GM12878 (cell line): ENCODE measurements around the gene PRKAG2. TPM values are rescaled to one million over a fixed set of nuclear protein-coding genes. Genes with fewer than 3 reads are reported as not detected.

ENCODE experiments used
- ATAC-seq: fragments of 200-7000 bp; cut with Tn5 transposase; 3 replicates; pipeline ENCODE4 v1.9.1; 2020; ENCODE audit warnings: mild to moderate bottlenecking, moderate library complexity
- BruUV-seq: library from RNA; stranded (reverse); fragments of 400-500 nt; replicated peaks from 2 replicates; lab custom pipeline; 2021; lab: Mats Ljungman, UMichigan
- CTCF ChIA-PET: fragments of 300-600 bp; sonication (Branson Sonifier 250); formaldehyde crosslinking; extraction: SDS; loops from one replicate; lab custom pipeline; 2021; ENCODE audit warnings: inconsistent platforms; lab: Yijun Ruan, JAX
- POLR2A ChIA-PET: fragments of 350-600 bp; formaldehyde crosslinking; extraction: SDS; loops from one replicate; lab custom pipeline; 2021; ENCODE audit warnings: inconsistent platforms; lab: Charles Lee
- RAD21 ChIA-PET: fragments of 300-600 bp; sonication (Branson Sonifier 250); formaldehyde crosslinking; loops from one replicate; lab custom pipeline; 2023; ENCODE audit warnings: antibody characterized with exemption; ENCODE audit not compliant: unreplicated experiment; lab: Charles Lee
- SMC1A ChIA-PET: fragments of 300-600 bp; sonication (Branson Sonifier 250); formaldehyde crosslinking; loops from one replicate; lab custom pipeline; 2023; ENCODE audit not compliant: unreplicated experiment, uncharacterized antibody; lab: Charles Lee
- DNase-seq: peaks from one replicate; pipeline ENCODE4 v3.0.0-alpha.2; 2011; ENCODE audit warnings: low read depth, low spot score
- FAIRE-seq: peaks from 3 replicates; lab custom pipeline; 2011; peaks lifted over from hg19 to GRCh38; lab: Jason Lieb, UNC
- H2AFZ ChIP-seq: 2 replicates; pipeline ENCODE4 v1.6.0; 2011; ENCODE audit warnings: low read depth, low read length, control low read depth; ENCODE audit not compliant: control insufficient read depth
- H3K27ac ChIP-seq: 2 replicates; pipeline ENCODE4 v1.5.1; 2011; ENCODE audit warnings: control low read depth; ENCODE audit not compliant: control insufficient read depth, insufficient read depth
- H3K27me3 ChIP-seq, 2 experiments: replicated peaks in 1 of 2; 2 replicates each; pipeline versions ENCODE4 v1.6.0 to v1.6.1; 2011; ENCODE audit warnings: low read length in 1 of 2; ENCODE audit not compliant: control insufficient read depth in 2 of 2, insufficient read depth in 2 of 2
- H3K36me3 ChIP-seq, 2 experiments: 2 replicates each; pipeline ENCODE4 v1.5.1; 2011; ENCODE audit warnings: low read length in 1 of 2; ENCODE audit not compliant: control insufficient read depth in 2 of 2, insufficient read depth in 2 of 2
- H3K4me1 ChIP-seq: 2 replicates; pipeline ENCODE4 v1.6.1; 2011; ENCODE audit warnings: mild to moderate bottlenecking, low read length, moderate library complexity, mixed read lengths; ENCODE audit not compliant: control insufficient read depth, insufficient read depth
- H3K4me2 ChIP-seq: 2 replicates; pipeline ENCODE4 v1.6.0; 2011; ENCODE audit warnings: control low read depth; ENCODE audit not compliant: control insufficient read depth, insufficient read depth
- H3K4me3 ChIP-seq: fragments of 200-600 bp; sonication (generic); 2 replicates; pipeline ENCODE4 v1.5.1; 2016
- H3K79me2 ChIP-seq: 2 replicates; pipeline ENCODE4 v1.6.0; 2011; ENCODE audit warnings: low read length; ENCODE audit not compliant: control insufficient read depth, insufficient read depth
- H3K9ac ChIP-seq: 2 replicates; pipeline ENCODE4 v1.8.0; 2011; ENCODE audit warnings: low read length, control low read depth, mixed read lengths; ENCODE audit not compliant: control insufficient read depth, insufficient read depth
- H3K9me3 ChIP-seq: replicated peaks from 3 replicates; pipeline ENCODE4 v1.5.1; 2011; ENCODE audit warnings: mild to moderate bottlenecking, low read length; ENCODE audit not compliant: control insufficient read depth, insufficient read depth
- H4K20me1 ChIP-seq: 2 replicates; pipeline ENCODE4 v1.6.0; 2011; ENCODE audit not compliant: control insufficient read depth, insufficient read depth
- CREB1 ChIP-seq: IDR thresholded peaks from 2 replicates; pipeline ENCODE4 v1.6.1; 2012; ENCODE audit warnings: low read depth, mild to moderate bottlenecking, inconsistent platforms
- E2F4 ChIP-seq: IDR thresholded peaks from 2 replicates; pipeline ENCODE4 v1.6.1; 2012; ENCODE audit warnings: low read depth, low read length, improper control_type of control experiment
- SP1 ChIP-seq: IDR thresholded peaks from one replicate; pipeline ENCODE4 v1.6.1; 2011; ENCODE audit warnings: low read depth, low read length
- SUZ12 ChIP-seq: fragments of 200-600 bp; sonication (generic); IDR thresholded peaks from one replicate; pipeline ENCODE4 v1.6.1; 2018; ENCODE audit warnings: antibody characterized with exemption, mild to moderate bottlenecking; ENCODE audit not compliant: unreplicated experiment
- YBX1 ChIP-seq: fragments of 450-650 bp; IDR thresholded peaks from 2 replicates; pipeline ENCODE4 v1.6.1; 2016; ENCODE audit warnings: antibody characterized with exemption
- ZNF207 ChIP-seq: fragments of 450-650 bp; IDR thresholded peaks from 2 replicates; pipeline ENCODE4 v1.6.1; 2014; ENCODE audit warnings: antibody characterized with exemption, mild to moderate bottlenecking, borderline replicate concordance
- WGBS: methylation state at CpG from one replicate; pipeline ENCODE4 v1.1.6; 2016; ENCODE audit warnings: low lambda C conversion rate; ENCODE audit not compliant: insufficient replicate concordance, insufficient coverage; ENCODE audit errors: missing lambda C conversion rate; 5-methylcytosine and 5-hydroxymethylcytosine counted together
- in situ Hi-C: fragments of 300-500 bp; cut with MboI; formaldehyde crosslinking; loops from 9 replicates; pipeline ENCODE4 v1.14.3; 2018; ENCODE audit warnings: mixed read lengths
- intact Hi-C: fragments of 100-400 bp; cut with micrococcal nuclease; formaldehyde crosslinking; loops from one replicate; pipeline ENCODE4 v1.14.2; 2022; ENCODE audit not compliant: unreplicated experiment
- polyA plus RNA-seq, 11 experiments: library from polyadenylated mRNA; depleted of rRNA in 4 of 11; unstranded in 6 of 11; stranded (reverse) in 5 of 11; fragments of >200 nt; fragmentation: Nextera tagmentation in 4 of 11; fragmentation: Illumina TruSeq in 1 of 11; extraction: Ambion mirVana in 4 of 11; extraction: Trizol in 1 of 11; gene quantifications; 1 replicate in 1 of 11; 2 replicates in 10 of 11; pipeline versions ENCODE4 v1.2.1 to v1.2.3, GENCODE V29; 2011 to 2016; ENCODE audit warnings: inconsistent platforms in 2 of 11, missing spikeins in 2 of 11, low read depth in 1 of 11
- total RNA-seq, 4 experiments: library from RNA; depleted of rRNA in 3 of 4; stranded (reverse); fragments of >200 nt in 3 of 4; fragmentation: Illumina TruSeq in 1 of 4; extraction: Trizol in 1 of 4; gene quantifications; 2 replicates each; pipeline versions ENCODE4 v1.2.1 to v1.2.3, GENCODE V29; 2013 to 2021
- TF ChIP-seq, protein P1 (sequence below): IDR thresholded peaks from 2 replicates; pipeline ENCODE4 v1.6.1; 2012; ENCODE audit warnings: mild to moderate bottlenecking, low read depth, low read length

The PRKAG2 gene
- total and polyA plus RNA-seq, 10 of the 15 experiments (the other 5 are each of a cell fraction or from before 2014, with no cell fraction given), result 3.4 to 8.9 (median 6.8) TPM

- Histone ChIP-seq H3K9ac (no peak overlapping the region), H3K4me2 (no peak overlapping the region), H3K9me3 (no peaks in the 10 kb centered on the region), H3K4me3 (no peak overlapping the region), H4K20me1 (no peaks in the 10 kb centered on the region)
- RAD21 ChIA-PET, result no interaction called here
- in situ Hi-C loops, result no loop called here
- intact Hi-C loops, result no loop called here
- BruUV-seq, result no TSS peak
- TF ChIP-seq SP1, result no peak
- TF ChIP-seq, protein P1, sequence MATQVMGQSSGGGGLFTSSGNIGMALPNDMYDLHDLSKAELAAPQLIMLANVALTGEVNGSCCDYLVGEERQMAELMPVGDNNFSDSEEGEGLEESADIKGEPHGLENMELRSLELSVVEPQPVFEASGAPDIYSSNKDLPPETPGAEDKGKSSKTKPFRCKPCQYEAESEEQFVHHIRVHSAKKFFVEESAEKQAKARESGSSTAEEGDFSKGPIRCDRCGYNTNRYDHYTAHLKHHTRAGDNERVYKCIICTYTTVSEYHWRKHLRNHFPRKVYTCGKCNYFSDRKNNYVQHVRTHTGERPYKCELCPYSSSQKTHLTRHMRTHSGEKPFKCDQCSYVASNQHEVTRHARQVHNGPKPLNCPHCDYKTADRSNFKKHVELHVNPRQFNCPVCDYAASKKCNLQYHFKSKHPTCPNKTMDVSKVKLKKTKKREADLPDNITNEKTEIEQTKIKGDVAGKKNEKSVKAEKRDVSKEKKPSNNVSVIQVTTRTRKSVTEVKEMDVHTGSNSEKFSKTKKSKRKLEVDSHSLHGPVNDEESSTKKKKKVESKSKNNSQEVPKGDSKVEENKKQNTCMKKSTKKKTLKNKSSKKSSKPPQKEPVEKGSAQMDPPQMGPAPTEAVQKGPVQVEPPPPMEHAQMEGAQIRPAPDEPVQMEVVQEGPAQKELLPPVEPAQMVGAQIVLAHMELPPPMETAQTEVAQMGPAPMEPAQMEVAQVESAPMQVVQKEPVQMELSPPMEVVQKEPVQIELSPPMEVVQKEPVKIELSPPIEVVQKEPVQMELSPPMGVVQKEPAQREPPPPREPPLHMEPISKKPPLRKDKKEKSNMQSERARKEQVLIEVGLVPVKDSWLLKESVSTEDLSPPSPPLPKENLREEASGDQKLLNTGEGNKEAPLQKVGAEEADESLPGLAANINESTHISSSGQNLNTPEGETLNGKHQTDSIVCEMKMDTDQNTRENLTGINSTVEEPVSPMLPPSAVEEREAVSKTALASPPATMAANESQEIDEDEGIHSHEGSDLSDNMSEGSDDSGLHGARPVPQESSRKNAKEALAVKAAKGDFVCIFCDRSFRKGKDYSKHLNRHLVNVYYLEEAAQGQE, result no peak
- TF ChIP-seq YBX1, result no peak
- TF ChIP-seq E2F4, result no peak
- no peak for TF ChIP-seq ZNF207
- no peak for TF ChIP-seq SUZ12
- TF ChIP-seq CREB1, result no peak
- TF ChIP-seq, all 136 proteins: peak for 0
- no peak overlapping the region for H2AFZ ChIP-seq
- WGBS, result 83% methylated on average over 28 of the region's 29 CpGs
- no peaks in the 10 kb centered on the region; the same call in 1 of the 2 replicates for H3K4me1 ChIP-seq
- FAIRE-seq (no peak), ATAC-seq (no peak), DNase-seq (no peak)
- H3K27me3 ChIP-seq, result no peaks in the 10 kb centered on the region; a peak in 2 of 4 replicates
- no peaks in the 10 kb centered on the region for H3K36me3 ChIP-seq
- H3K79me2 ChIP-seq, result no peaks in the 10 kb centered on the region
- ChIA-PET SMC1A (no interaction called here), POLR2A (no interaction called here), CTCF (no interaction called here)
- no peak overlapping the region for H3K27ac ChIP-seq
Observed at GRCh38 chr7:151724250-151724915, 152.5 kb downstream of the PRKAG2 start.
